K562 (cell line): ENCODE measurements around the gene CUX1. TPM values are rescaled to one million over a fixed set of nuclear protein-coding genes. Genes with fewer than 3 reads are reported as not detected.

Experiments used
- ATAC-seq: fragments of 200-7000 bp; cut with Tn5 transposase; 3 replicates; pipeline ENCODE4 v1.9.1; 2020; ENCODE audit warnings: moderate library complexity
- BruUV-seq: library from RNA; stranded (reverse); fragments of 400-500 nt; replicated peaks from 2 replicates; lab custom pipeline; 2021; lab: Mats Ljungman, UMichigan
- CTCF ChIA-PET: fragments of 300-600 bp; formaldehyde crosslinking; extraction: SDS; loops from one replicate; lab custom pipeline; 2021; ENCODE audit warnings: low intra/inter-chr PET ratio; lab: Yijun Ruan, JAX
- POLR2A ChIA-PET: fragments of 300-600, 350-650 bp; sonication (Branson Sonifier 250); formaldehyde crosslinking; extraction: SDS; loops from one replicate; lab custom pipeline; 2021; ENCODE audit warnings: antibody characterized with exemption, inconsistent platforms; lab: Yijun Ruan, JAX
- DNase-seq, 4 experiments: peaks; one replicate each; pipeline versions ENCODE4 v3.0.0 to v3.0.0-alpha.2; 2011 to 2018; ENCODE audit warnings: low spot score in 3 of 4, mixed read lengths in 3 of 4; ENCODE audit errors: extremely low read depth in 1 of 4
- FAIRE-seq: peaks from 2 replicates; lab custom pipeline; 2011; peaks lifted over from hg19 to GRCh38; lab: Jason Lieb, UNC
- H2AFZ ChIP-seq: 2 replicates; pipeline ENCODE4 v1.6.0; 2011; ENCODE audit warnings: low read depth, low read length, control low read depth, inconsistent platforms
- H3K27ac ChIP-seq: fragments of 200-600 bp; 3 replicates; pipeline ENCODE4 v1.8.0; 2011; ENCODE audit warnings: low read depth, mild to moderate bottlenecking, control low read depth, inconsistent platforms, low read length, moderate library complexity, mixed read lengths; ENCODE audit errors: extremely low read depth
- H3K27me3 ChIP-seq, 2 experiments: fragments of 300-600 bp in 1 of 2; 2 replicates in 1 of 2; 3 replicates in 1 of 2; pipeline versions ENCODE4 v1.6.0 to v1.8.0; 2011; ENCODE audit warnings: inconsistent platforms in 2 of 2, low read length in 2 of 2, mild to moderate bottlenecking in 1 of 2, mixed read lengths in 1 of 2, moderate library complexity in 1 of 2; ENCODE audit not compliant: control insufficient read depth in 2 of 2, insufficient read depth in 2 of 2
- H3K36me3 ChIP-seq: fragments of 300-600 bp; 3 replicates; pipeline ENCODE4 v1.8.0; 2011; ENCODE audit warnings: mild to moderate bottlenecking, low read length, inconsistent platforms; ENCODE audit not compliant: control insufficient read depth, insufficient read depth
- H3K4me1 ChIP-seq, 2 experiments: fragments of 200-600 bp in 1 of 2; replicated peaks in 1 of 2; 2 replicates in 1 of 2; 3 replicates in 1 of 2; pipeline versions ENCODE4 v1.5.1 to v1.8.0; 2011; ENCODE audit warnings: inconsistent platforms in 2 of 2, low read length in 2 of 2, mild to moderate bottlenecking in 1 of 2, mixed read lengths in 1 of 2, moderate library complexity in 1 of 2; ENCODE audit not compliant: control insufficient read depth in 2 of 2, insufficient read depth in 2 of 2
- H3K4me2 ChIP-seq: 2 replicates; pipeline ENCODE4 v1.6.1; 2011; ENCODE audit warnings: low read length, control low read depth, inconsistent platforms, mixed read lengths; ENCODE audit not compliant: insufficient read depth
- H3K4me3 ChIP-seq: fragments of 200-600 bp; sonication (generic), shearing (Covaris generic); 2 replicates; pipeline ENCODE4 v1.5.1; 2016; ENCODE audit warnings: control low read depth, inconsistent platforms
- H3K79me2 ChIP-seq: fragments of 200-600 bp; 3 replicates; pipeline ENCODE4 v1.8.0; 2011; ENCODE audit warnings: low read length, inconsistent platforms; ENCODE audit not compliant: control insufficient read depth, insufficient read depth
- H3K9ac ChIP-seq, 2 experiments: 2 replicates each; pipeline versions ENCODE4 v1.6.0 to v1.6.1; 2011; ENCODE audit warnings: low read depth in 2 of 2, low read length in 2 of 2, control low read depth in 1 of 2, inconsistent platforms in 1 of 2, mild to moderate bottlenecking in 1 of 2, mixed read lengths in 1 of 2; ENCODE audit not compliant: insufficient read depth in 1 of 2
- H3K9me1 ChIP-seq: one replicate; pipeline ENCODE4 v1.6.0; 2011; ENCODE audit warnings: inconsistent platforms, mild to moderate bottlenecking, low read length, moderate library complexity; ENCODE audit not compliant: control insufficient read depth, insufficient read depth
- H3K9me3 ChIP-seq: replicated peaks from 2 replicates; pipeline ENCODE4 v1.5.1; 2011; ENCODE audit warnings: low read depth, low read length, inconsistent platforms; ENCODE audit not compliant: control insufficient read depth, insufficient read depth
- H4K20me1 ChIP-seq: replicated peaks from 2 replicates; pipeline ENCODE4 v1.6.1; 2011; ENCODE audit warnings: low read length, inconsistent platforms, mixed read lengths; ENCODE audit not compliant: control insufficient read depth, insufficient read depth
- E2F6 ChIP-seq, 2 experiments: IDR thresholded peaks; 2 replicates each; pipeline ENCODE4 v1.6.1; 2011; ENCODE audit warnings: borderline replicate concordance in 1 of 2, control low read depth in 1 of 2, low read depth in 1 of 2, low read length in 1 of 2, mild to moderate bottlenecking in 1 of 2, mixed read lengths in 1 of 2, moderate library complexity in 1 of 2; ENCODE audit not compliant: insufficient read depth in 1 of 2, insufficient read length in 1 of 2, poor library complexity in 1 of 2, severe bottlenecking in 1 of 2; ENCODE audit errors: extremely low read depth in 1 of 2
- ELF4 ChIP-seq: fragments of 450-650 bp; formaldehyde crosslinking; IDR thresholded peaks from 2 replicates; pipeline ENCODE4 v1.4.0; 2022; ENCODE audit warnings: missing genetic modification characterization
- EP400 ChIP-seq: fragments of 450-650 bp; IDR thresholded peaks from 2 replicates; pipeline ENCODE4 v1.6.1; 2017; ENCODE audit warnings: antibody characterized with exemption, mild to moderate bottlenecking, moderate library complexity
- HMGN3 ChIP-seq: IDR thresholded peaks from 2 replicates; pipeline ENCODE4 v1.6.1; 2011; ENCODE audit warnings: borderline replicate concordance, low read depth, mild to moderate bottlenecking, mixed read lengths, low read length; ENCODE audit not compliant: insufficient read length; ENCODE audit errors: extremely low read depth
- PRDM10 ChIP-seq: fragments of 450-650 bp; IDR thresholded peaks from 2 replicates; pipeline ENCODE4 v1.6.1; 2018; ENCODE audit not compliant: partially characterized antibody
- ZBTB43 ChIP-seq: sonication (generic); formaldehyde crosslinking; IDR thresholded peaks from 2 replicates; pipeline ENCODE4 v1.8.0; 2023; ENCODE audit warnings: mild to moderate bottlenecking, missing genetic modification reagents
- ZFX ChIP-seq: sonication (generic); formaldehyde crosslinking; IDR thresholded peaks from 2 replicates; pipeline ENCODE4 v1.8.0; 2022; ENCODE audit warnings: mild to moderate bottlenecking, missing genetic modification reagents, moderate library complexity
- ZHX1 ChIP-seq: fragments of 150-350 bp; conservative IDR thresholded peaks from 2 replicates; pipeline ENCODE4 v1.6.1; 2014; ENCODE audit warnings: low read length
- ZNF311 ChIP-seq: fragments of 250-450 bp; sonication (Bioruptor Pico); IDR thresholded peaks from 2 replicates; pipeline ENCODE4 v1.4.0; 2020; ENCODE audit warnings: mild to moderate bottlenecking, moderate library complexity
- WGBS: fragments of 100-300 bp; shearing (Covaris generic); methylation state at CpG from one replicate; pipeline ENCODE4 v1.1.6; 2016; ENCODE audit warnings: low coverage, mixed read lengths; ENCODE audit not compliant: insufficient coverage; ENCODE audit errors: missing lambda C conversion rate; 5-methylcytosine and 5-hydroxymethylcytosine counted together
- in situ Hi-C: fragments of 300-500 bp; cut with MboI; formaldehyde crosslinking; loops from 4 replicates; pipeline ENCODE4 v1.15.0; 2018; ENCODE audit warnings: inconsistent platforms, mixed read lengths
- intact Hi-C: fragments of 100-400 bp; cut with micrococcal nuclease; formaldehyde crosslinking; loops from 2 replicates; pipeline ENCODE4 v1.14.2; 2022
- polyA plus RNA-seq, 8 experiments: library from polyadenylated mRNA; depleted of rRNA in 4 of 8; stranded (reverse) in 5 of 8; unstranded in 3 of 8; fragments of >200 nt; fragmentation: Nextera tagmentation in 2 of 8; fragmentation: Illumina TruSeq in 1 of 8; extraction: Ambion mirVana in 2 of 8; extraction: Trizol in 1 of 8; gene quantifications; 2 replicates each; pipeline versions ENCODE4 v1.2.1 to v1.2.3, GENCODE V29; 2011 to 2014; ENCODE audit warnings: inconsistent platforms in 1 of 8, missing spikeins in 1 of 8
- total RNA-seq, 7 experiments: library from RNA; depleted of rRNA in 6 of 7; stranded (reverse); fragments of >200 nt in 6 of 7; fragmentation: Illumina TruSeq in 2 of 7; extraction: Trizol in 2 of 7; gene quantifications; 2 replicates each; pipeline versions ENCODE4 v1.2.1 to v1.2.3, GENCODE V29; 2011 to 2021; ENCODE audit warnings: low replicate concordance in 1 of 7

The CUX1 gene
- total and polyA plus RNA-seq, 9 of the 15 experiments (the other 6 are each of a cell fraction or from before 2014, with no cell fraction given): 3.6 to 55.3 (median 25.2) TPM

GRCh38 chr7:101869026-101869900 lies 51.8 kb downstream of the CUX1 start:
- Histone ChIP-seq H3K4me3 (no peak overlapping the region), H3K36me3 (peaks cover 10% of the 10 kb centered on the region; the same call in 2 of the 3 replicates), H4K20me1 (peaks cover 39% of the 10 kb centered on the region), H3K9ac (peak overlapping the region; percentile 36 to 83; a peak in 3 of 4 replicates), H3K79me2 (peaks cover 96% of the 10 kb centered on the region), H2AFZ (no peak overlapping the region), H3K4me1 (peaks cover 32 to 36% of the 10 kb centered on the region in 2 experiments), H3K27me3 (no peaks in the 10 kb centered on the region), H3K27ac (peak overlapping the region; percentile 63), H3K9me1 (peaks cover 4% of the 10 kb centered on the region), H3K4me2 (peak overlapping the region; percentile 35), H3K9me3 (no peaks in the 10 kb centered on the region)
- CTCF ChIA-PET: no interaction called here
- peak; percentile 73 for ATAC-seq
- POLR2A ChIA-PET: interaction anchor here (0.5 to 1.9 kb wide), 7 partner anchors 9 to 314 kb away, joined by 3 to 9 read pairs (median 3); no protein-coding TSS in a partner anchor
- intact Hi-C loops: no loop called here
- in situ Hi-C loops: no loop called here
- DNase-seq: peak; percentile 65 to 82 (median 78)
- BruUV-seq: no TSS peak
- no peak for FAIRE-seq
- 49% methylated on average over 37 of the region's 38 CpGs for WGBS
- TF ChIP-seq ELF4 (no peak), PRDM10 (peak; percentile 48), EP400 (peak; percentile 39; the same call in 1 of the 2 replicates), E2F6 (IDR thresholded peaks at IDR 0.05; ENCODE audit: borderline replicate concordance in 1 of 2, extremely low read depth in 1 of 2, insufficient read depth in 1 of 2, insufficient read length in 1 of 2, low read depth in 1 of 2, low read length in 1 of 2, poor library complexity in 1 of 2, severe bottlenecking in 1 of 2) (peak; percentile 73 to 74), ZFX (CRISPR knock-in tag) (no peak), ZHX1 (0 out of 2 replicates have a peak, but pooled peaks have one; percentile 22), ZBTB43 (CRISPR knock-in tag) (no peak), ZNF311 (no peak), HMGN3 (peak; percentile 44)
